Stimulated activated CD8-positive, alpha-beta memory T cell treated with anti-CD3 and anti-CD28 coated beads, Interleukin-4, amount 100 ng/mL, for 4 hours (primary cell): ENCODE results near the gene OTOL1.
"Not testable (repeated sequence)": the region's sequence is repeated elsewhere in the genome, so short reads cannot be mapped to it uniquely, and the experiment has no call there.

Experiments
- DNase-seq, 2 donors: peaks; one replicate each; pipeline ENCODE4 v3.0.0-alpha.2; 2020; ENCODE audit warnings: low read depth in 2 of 2, low spot score in 1 of 2

OTOL1 gene

DNA sequence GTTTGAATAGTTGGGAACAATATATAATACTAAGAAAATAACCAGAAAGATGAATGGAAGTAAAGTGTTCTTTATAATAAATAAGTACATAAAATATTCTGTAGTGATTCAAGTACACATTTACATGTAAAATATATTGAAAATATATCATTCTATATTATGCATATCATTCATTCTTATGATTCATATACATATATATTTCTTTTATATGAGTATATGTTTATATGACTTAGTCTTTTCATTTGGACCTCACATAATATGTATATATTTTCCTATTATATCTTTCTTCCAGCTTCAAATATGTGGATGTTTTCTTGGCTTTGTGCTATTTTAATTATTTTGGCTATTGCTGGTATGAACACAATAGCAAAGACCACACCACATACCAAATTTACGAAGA lies at the start of gene OTOL1:
Gene OTOL1 (plus strand): TSS at position 301 of the 400 bp plus-strand sequence. CDS start 0 bp downstream, at position 301.
- DNase-seq = no peak

DNA sequence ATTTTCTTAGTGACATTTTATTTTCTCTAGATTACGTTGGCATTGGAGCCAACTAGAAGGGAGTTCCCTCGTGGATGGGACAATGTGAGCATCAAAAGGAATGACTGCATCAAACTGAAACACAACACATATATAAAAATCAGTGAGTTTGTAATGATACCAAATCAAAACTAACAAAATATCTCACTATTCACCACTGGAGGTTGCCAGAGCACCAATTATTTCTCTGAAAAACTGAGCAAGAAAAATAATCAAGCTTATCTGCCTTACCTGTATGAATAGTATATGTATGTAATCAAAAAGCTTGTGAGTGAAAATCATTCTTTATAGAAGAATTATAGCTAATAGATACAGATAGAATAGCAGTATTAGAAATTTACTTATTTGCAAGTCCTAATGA lies 46.8 kb upstream of the OTOL1 start:
- DNase-seq = no peak

DNA sequence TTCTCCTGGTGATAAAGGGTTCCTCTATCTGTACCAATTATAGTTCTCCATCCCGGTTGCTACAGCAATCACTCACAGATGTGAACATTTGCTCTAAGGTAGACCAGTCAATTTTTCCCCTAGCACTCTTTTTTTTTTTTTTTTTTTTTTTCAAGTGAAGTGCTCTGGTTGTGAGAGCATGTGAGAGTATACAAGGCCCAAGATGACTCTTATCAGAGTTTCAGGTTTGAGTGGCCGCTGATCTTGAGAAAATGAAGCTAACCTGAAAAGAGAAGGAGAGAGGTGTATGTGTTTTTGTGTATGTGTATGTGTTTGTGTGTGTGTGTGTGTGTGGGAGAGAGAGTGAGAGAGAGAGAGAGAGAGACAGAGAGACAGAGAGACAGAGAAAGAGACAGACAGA lies 44.4 kb upstream of the OTOL1 start:
- no peak for DNase-seq

DNA sequence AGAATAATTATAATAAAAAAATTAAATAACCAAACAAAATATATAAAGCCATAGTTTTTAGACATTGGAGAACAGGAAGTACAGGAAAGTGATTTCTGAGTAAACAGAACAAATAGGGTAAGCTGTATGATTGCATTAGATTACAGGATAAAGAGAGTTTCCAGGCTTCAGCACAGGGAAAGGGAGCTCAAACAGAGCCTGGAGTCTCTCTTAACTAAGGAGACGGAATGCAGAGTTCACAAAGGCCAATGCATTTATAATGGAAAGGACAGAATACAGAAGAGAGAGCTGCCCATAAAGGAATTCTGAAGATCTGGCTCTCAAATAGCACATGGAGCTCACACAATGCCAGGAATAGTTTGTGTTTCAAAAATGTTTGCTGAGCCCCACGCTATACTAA lies 42.0 kb upstream of the OTOL1 start:
- no peak for DNase-seq

DNA sequence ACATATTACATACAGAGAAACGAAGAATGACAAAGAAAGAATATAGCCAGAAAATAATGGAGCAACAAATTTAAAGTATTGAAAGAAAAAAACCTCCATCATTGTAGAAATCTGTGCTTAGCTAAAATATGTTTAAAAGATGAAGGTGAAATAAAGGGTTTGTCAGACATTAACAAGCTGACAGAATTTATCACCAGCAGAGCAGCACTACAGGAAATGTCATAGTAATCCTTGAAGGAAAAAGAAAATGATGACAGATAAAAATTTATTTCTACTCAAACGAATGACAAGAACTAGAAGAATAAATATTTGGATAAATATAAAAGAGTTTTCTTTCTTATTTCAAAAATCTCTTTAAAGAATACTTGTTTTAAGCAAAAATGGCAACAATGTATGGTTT lies 40.6 kb upstream of the OTOL1 start:
- DNase-seq = no peak

DNA sequence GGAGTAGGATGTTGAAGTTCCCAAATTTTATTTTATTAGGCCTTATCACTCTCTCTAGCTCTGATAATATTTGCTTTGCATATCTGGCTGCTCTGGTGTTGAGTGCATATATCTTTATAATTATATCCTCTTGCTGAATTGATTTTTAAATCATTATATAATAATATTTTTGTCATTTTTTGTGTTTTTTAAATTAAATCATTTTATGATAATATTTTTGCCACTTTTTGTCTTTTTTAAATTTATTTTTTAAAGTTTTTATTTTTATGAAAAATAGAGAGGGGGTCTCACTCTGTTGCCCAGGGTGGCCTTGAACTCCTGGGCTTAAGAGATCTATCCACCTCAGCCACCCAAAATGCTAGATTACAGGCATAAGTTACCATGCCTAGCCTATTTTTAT lies 34.5 kb upstream of the OTOL1 start:
- no peak for DNase-seq

DNA sequence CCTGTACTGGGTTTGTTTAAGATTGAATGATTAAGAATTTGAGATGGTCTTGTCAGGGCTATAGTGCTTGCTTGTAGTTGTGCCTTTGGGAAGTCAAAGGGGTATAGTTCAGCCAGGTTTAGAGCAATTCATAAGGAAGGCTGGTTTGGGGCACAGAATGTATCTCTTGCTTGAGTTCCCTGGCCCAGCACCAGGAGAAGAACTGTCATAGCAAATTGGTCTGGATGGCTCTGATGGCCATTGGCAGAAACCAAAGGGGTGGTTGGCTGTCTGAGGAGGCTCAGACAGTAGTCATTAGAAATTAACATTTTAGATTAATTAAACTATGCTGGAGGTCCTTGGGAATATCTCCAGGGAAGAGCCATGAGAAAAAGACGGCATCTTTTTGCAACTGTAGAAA lies 25.4 kb upstream of the OTOL1 start:
- DNase-seq = no peak

DNA sequence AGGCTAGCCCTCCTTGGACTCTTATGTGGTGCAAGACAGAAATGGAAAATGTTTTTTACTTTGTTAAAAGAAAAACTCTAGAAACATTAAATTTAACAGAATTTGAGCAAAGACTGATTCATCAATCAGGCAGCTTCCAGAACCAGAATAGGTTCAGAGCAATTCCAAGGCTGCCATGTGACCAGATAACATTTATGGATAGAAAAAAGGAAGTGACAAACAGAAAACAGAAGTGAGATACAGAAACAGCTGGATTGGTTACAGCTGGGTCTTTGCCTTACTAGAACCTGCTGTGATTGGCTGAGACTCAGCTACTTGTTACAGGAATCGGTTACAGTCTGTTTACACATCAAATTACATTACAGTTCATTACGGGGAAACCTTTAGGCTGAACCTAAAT lies 22.5 kb upstream of the OTOL1 start:
- no peak for DNase-seq

DNA sequence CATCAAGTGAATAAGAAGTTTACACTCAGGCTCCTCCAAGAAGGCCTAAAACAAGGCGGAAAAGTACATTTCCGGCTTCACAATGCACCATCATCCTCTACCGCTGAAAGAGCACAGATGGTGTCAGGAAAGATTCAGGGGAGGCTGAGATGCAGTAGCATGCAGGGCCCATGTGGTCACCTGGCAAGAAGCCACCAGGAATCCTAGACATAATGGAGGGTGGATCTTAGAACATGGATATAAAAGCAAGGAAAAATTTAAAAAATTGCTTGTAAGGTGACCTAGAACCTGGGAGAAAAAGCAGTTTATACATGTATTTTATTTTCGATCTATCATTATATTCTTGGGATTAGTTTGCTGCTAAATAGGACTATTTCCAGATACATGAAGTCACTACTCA lies 21.9 kb upstream of the OTOL1 start:
- no peak for DNase-seq

DNA sequence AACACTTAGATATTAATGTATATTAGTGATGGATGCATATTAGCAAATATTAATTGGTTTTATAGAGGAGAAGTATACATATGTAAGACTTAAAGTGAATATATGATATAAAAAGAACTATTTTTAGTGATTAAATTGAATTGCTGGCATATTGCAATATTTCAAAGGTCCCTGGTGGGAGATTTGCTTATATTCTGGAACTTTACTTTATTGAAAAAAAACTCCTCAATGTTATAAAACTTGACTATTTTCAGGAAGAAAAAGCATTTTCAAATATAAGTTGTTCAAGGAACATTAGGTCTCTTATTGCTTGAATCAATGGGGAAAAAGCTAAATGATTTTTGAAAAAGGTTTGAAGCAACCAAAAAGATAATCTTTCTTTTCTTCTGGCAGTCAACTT lies 21.4 kb upstream of the OTOL1 start:
- no peak for DNase-seq

DNA sequence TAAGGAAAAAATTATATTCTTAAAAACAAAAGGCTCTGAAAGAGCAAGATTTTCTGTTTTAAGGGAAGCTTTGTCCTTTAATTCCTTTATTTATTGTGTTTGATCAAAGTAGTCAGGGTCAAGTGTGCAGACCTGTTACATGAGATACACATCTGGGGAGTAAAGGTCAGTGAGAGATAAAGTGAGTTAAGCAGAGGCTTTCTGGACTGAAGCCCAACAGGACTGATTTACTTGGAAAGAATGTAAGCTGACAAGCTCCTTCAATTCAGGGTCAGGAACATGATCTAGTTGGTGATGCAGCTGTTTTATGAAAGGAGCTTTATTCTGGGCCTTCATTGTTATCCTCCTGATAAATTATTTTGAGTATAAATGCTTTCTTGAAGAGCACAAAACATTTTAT lies 20.7 kb upstream of the OTOL1 start:
- no peak for DNase-seq

DNA sequence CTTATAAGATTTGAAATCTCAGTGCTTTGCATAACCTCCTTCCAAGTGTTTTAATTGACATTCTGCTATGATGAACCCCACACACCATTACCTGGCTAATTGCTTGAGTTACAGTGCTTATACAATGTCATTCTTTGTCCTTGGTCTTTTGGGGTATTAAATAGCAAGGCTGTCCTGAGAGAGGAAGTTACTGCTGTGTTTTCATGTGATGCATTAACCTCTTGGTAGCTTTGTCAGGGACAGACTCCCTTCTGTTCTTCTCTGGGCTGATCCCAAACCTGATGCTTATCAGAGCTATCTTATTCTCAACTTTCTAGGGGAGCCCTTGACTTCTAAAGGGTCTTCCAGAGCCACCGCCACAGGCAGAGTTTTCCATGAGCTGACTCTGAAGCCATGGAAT lies 12.4 kb upstream of the OTOL1 start:
- no peak for DNase-seq

DNA sequence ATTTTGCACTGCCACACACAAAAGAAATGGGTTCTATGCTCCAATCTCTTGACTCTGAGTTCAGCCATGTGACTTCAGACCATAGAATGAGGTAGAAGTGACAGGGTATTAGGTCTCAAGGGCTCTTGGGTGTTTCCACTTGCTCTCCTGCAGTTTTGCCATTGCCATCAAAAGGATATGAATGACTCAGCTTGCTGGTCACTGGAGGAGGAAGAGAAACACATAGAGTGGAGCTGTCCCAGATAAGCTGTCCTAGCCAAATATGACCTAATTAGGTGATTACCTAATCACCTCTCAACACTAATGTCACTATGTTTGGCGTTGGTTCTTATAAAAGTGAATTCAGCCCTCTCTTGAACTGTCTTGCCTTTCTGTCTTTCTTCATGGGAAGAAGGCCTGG lies 8.3 kb upstream of the OTOL1 start:
- not testable (repeated sequence) for DNase-seq

DNA sequence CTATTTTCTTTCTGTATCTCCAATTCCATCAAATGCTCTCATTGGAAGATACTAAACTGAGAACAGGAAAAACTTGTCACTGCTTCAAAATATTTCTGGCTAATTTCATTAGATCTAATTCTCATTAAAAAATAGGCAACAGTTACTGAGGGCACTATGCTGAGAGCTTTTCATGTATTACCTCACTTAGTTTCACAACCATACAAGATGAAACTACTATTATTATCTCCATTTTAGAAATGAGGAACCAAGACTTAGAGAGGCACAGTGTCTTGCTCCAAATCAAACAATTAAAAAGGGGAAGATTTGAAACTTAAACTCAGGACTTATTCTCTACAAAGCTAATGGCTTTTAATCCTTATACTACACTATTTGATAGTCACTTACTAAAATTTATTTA lies 7.2 kb upstream of the OTOL1 start:
- no peak for DNase-seq

DNA sequence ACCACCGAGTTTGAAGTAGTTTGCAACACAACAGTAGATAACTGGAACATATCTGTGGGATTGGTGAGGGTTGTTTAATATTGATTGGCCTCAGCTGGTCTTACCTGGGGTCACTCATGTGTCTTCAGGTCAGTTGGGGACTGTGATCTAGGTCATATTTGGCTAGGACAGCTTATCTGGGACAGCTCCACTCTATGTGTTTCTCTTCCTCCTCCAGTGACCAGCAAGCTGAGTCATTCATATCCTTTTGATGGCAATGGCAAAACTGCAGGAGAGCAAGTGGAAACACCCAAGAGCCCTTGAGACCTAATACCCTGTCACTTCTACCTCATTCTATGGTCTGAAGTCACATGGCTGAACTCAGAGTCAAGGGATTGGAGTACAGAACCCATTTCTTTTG lies 5.8 kb upstream of the OTOL1 start:
- DNase-seq = not testable (repeated sequence)

DNA sequence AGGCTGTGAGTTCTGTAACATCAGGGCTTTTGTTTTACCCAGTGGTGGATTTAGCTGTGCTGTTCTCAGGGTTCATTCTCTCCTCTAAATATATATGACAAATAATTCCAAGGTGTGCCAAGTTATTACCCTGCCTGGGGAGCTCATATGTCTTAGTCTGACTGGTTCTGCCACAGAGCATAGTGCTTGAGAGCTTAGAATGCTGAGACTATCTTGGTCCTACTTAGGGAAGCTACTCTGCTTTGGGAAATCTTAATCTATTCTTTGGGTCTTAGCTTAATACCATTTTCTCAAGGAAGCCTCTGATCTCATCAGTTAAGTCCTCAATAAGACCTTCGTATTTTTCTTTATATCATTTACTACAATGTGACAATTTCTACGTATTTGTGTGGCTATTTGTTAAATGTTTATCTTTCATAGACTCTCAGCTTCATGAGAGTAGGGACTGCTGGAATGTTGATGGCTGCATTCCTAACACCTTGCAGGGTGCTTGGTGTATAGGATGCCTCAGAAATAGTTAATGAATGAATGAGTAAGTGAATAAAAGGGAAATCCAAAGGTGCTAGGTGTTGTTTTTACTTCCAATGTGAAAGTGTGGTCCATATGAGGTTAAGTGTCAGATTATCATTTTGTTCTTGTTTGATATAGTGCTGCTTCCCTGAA lies 1.8 kb downstream of the OTOL1 start:
- no peak for DNase-seq

DNA sequence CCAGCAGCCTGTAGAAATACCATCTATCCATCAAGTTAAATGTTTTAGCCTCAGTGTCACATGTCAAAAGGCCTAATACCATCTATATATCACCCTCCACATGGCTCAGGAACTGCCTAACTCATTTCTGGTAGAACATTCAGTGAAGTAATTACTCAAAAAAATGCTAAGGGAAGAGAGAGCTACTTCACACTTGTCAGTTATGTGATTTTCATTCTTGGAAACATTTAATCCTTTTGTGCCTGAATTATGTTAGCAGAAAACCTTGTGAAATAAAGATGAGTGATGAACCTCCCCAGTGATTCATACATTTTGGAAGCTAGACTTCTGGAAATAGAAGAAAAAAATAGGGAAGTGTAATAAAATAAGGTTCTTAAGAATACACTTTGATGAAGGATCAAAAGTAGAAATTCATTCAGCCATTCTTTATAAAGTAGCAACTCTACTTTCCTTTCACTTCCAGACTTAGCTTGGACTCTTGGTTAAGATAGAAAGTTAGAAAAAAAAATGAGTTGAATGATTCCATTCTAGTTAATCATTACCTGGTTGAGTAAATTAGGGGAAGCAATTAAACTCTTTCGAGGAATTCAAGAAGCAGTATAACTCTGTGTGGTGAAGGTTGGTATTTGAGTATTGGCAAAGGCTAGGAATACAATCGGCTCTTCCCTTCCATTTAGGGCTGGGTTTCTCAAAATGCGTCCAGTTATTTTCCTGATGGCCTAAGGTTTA lies 3.6 kb downstream of the OTOL1 start:
- no peak for DNase-seq

DNA sequence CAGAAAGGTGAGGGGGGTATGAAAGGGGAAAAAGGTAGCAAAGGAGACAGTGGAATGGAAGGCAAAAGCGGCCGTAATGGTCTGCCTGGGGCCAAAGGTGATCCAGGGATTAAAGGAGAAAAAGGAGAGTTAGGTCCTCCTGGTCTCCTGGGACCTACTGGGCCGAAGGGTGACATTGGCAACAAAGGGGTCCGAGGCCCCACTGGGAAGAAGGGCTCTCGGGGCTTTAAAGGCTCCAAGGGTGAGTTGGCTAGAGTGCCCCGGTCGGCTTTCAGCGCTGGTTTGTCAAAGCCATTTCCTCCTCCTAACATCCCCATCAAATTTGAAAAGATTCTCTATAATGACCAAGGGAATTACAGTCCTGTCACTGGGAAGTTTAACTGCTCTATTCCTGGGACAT lies 6.7 kb downstream of the OTOL1 start:
- no peak for DNase-seq

DNA sequence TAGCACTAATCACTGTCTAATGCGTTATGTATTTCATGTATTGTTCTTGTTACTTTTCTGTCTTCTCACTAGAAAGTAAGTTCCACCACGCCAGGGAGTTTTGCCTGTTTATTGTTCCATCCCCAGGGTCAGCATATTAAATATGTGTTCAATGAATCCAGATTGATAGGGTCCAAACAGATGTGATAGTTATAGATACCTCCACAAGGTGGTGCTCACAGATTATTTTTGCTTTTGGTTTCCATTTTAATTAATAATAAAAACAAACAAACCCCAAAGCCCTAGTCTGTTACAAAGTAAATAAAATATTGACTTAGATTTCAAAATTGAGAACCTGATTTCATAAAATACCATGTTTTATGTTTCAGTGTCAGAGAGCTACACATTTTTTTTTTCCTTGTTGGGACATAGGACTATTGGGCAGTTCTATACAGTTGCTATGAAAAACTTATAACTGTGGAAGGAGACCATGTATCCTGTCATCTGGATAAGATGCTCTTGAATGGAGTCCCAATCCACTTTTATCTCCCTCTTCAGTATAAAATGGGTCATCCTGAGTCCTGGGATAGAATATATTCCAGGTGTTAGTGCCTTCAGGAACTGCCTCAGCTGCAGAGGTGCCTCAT lies 12.4 kb downstream of the OTOL1 start:
- DNase-seq = no peak

DNA sequence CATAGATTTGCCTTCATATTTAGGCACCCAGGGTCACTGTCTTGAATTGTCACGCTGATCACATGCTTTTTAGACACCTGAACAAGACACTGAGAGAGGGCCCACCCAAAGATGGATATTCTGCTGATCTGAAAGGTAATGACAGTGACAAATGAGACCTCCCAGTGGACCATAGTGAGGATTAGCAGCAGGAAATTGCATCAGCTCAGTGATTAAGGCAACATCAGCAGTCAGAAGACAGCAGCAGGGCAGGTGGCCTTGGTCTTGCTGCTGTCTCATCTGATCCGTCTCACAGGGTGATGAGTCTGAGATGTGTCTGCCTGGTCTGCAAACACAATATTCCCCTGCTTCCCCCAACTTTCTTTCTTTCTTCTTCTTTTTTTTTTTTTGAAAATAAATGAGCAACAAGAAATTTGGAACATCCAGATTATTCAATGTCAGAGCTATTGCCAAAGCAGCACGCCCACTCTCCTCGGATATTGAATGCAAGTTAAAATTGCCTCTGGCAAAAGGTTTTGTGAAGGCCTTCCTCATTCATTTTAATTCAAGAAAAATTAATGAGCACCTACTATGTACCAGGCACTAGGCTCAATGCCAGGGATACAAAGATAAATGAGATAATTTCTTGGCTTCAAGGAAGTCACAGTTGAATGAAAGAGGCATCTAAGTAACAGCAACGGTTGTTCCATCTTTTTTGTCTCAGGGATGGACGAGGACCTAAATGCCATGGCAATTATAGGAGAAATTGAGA lies 14.1 kb downstream of the OTOL1 start:
- DNase-seq = no peak

DNA sequence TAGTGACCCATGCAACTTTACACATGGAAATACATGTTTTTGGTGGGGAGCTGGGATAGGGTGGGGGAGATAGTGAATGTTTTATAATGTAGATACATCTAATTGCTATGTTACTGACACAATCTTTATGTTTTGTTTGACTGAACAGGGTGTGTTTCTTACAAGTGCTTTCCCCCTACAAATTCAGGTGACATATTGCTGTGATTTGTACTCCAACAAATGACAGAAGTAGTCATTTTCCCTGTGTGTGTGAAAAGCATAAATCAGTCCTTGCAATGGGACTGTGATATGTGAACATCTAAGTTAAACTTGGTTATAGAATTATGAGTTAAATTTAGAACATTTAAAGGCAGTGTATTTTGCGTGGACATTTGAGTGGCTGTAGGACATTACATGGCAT lies 27.3 kb downstream of the OTOL1 start:
- no peak for DNase-seq

DNA sequence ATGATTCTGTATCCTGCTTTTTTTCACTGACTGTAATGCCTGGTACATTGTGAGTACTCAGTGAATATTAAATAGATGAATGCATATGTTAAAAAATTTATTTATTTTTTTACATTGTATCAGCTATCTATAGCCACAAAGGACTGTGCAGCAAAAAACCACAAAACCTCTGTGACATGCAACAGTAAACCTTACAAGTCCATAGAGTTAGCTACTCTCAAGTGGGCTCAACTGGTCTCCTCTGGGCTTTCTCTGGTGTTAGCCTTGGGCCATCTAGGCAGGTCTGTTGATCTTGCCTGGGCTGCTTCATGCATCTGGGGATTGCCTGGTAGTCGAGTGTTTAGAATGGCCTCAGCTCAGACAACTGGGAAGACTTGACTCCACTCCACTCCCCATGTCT lies 35.3 kb downstream of the OTOL1 start:
- DNase-seq = no peak
